ENCODE results near the gene IL17F.

IL17F gene

GRCh38 chr6:52244400-52244799, at the start of gene IL17F:
TSS of gene IL17F (minus strand) at chr6:52244500. CDS start at chr6:52244429, 71 bp downstream.
- no peak for DNase-seq

DNA sequence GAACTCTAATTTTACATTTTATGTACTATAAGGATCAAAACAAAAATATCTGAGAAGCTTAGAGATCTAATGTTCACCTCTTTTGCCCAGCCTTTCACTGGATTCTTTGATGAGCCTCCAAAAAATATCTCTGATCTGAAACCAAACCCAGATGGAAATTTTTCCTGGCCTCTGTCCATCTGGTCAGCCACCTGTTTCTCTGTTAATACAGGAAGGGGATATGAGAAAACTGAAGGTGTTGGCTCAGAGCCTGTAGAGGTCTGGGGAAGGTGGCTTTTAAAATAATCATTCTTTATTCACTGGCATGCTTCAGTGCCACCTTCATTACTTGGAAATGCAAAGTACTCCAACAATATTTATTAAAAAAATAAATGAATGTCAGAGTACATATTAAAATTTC, 48.8 kb upstream of the IL17F start:
- DNase-seq, result peak in 1 of 2 experiments; percentile 18

GRCh38 chr6:52288841-52289240, 44.5 kb upstream of the IL17F start:
- DNase-seq, result no peak

DNA sequence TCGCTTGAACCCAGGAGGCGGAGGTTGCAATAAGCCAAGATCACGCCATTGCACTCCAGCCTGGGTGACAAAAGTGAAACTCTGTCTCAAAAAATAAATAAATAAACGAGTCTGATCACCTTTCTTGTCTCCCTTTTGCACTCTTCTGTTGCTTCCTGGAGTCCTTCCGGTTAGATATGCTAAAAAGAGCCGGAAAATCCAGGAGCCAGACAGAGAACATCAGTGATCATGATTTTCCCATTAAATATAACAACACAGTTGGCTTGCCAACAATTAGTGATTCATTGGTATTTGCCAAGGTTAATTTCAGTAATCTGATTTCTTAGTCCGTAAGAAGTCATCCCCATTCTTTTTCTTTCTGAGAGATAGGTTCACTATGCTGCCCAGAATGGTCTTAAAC, 43.9 kb upstream of the IL17F start:
- DNase-seq, result no peak

- DNase-seq, result peak; percentile 68 to 69
Measured at GRCh38 chr6:52286798-52287432, 42.6 kb upstream of the IL17F start.

- DNase-seq, result peak in 1 of 2 experiments; percentile 27
Measured at GRCh38 chr6:52285177-52286068, 41.1 kb upstream of the IL17F start.

DNA sequence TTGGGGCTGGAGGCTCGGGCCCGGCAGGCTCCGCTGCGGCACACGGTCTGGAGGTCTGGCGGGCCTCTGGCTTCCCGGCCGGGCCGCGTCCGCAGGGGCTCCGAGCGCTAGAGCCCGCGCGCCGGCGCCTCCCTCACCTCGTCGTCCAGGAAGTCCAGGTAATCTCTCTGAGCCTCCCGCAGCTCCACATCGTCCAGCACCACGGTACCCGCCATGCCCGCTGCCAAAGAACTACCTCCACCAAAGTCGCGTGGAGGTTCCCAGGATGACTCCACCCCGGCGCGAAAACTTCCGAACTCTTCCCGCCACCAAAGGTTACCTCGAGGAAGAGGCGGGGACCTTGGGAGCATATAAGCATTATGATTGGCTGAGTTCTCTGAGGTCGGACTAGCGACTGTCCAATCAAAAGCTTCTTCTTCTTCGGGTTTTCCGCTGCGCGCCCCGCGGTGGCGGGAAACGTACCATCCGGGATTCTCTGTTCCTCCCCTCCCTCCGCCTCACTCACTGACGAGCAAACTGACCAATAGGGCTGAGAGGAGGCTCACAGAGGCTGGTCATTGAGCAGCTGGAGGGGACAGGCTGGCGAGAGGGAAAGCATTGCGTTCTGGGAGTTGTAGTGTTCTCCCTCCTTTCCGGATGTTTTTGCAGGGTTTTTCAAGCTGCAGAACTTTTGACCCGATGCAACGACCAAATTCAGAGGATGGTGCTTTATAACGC, 40.3 kb upstream of the IL17F start, which contains the start of gene MCM3:
TSS of gene MCM3 (minus strand) at position 283 of the 717 bp plus-strand sequence. CDS start at position 215, 68 bp downstream.
- peak; percentile 98 to 99 for DNase-seq

GRCh38 chr6:52284131-52284459, 39.8 kb upstream of the IL17F start:
- DNase-seq, result peak; percentile 25 to 59

DNA sequence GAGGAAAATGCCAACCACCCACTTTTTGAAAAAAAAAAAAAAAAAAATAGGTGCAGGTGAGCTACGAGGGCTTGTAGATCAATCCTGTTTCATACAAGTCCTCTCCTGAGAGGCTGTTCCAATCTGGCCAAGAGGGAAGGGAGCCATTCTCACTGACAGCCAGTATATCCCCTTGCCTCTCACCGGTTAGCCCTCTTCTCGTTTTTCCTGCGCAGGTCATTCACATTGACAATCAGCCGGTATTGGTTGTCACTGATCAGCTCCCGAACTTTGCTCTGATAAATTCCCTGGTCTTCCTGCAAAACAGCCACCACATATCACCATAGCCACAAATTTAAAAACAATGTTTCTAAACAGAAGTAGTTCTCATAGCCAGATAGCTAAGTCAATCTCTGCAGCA, 38.8 kb upstream of the IL17F start:
- DNase-seq, result no peak

- DNase-seq, result no peak
Measured at GRCh38 chr6:52276130-52276529, 31.8 kb upstream of the IL17F start.

GRCh38 chr6:52271852-52272460, 27.7 kb upstream of the IL17F start:
- DNase-seq, result no peak

GRCh38 chr6:52263709-52264540, 19.6 kb upstream of the IL17F start:
- peak; percentile 3 to 63 for DNase-seq

DNA sequence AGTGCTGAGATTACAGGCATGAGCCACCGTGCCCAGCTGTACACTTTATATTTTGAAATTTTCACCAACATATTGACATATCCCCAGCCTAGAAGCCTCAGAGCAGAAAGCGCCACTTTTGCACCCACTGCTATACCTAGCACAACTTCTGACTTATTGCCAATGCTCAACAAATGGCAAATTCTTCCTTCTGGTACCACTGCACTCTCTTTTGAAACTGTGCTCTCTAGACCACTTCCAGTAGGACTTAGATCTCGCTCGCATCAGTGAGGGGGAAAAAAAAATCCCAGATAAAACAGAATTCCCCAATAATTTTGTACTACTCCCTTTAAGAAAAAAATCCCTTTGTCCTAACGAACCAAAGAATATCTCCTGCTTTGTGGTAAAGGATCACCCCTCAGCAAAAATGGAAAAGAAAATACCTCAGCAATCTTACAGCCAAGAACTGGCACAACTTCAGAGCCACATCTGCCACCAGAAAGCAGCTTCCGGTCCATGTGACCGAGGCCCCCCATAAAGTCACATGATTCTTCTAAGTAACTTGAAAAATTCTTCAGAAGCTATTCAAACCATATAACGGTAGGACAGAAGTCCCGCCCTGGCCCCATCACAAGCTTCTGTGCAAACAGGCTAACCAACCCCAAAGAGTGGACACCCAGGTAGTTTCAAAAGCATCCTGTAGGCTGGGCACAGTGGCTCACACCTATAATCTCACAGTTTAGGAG, 18.5 kb upstream of the IL17F start:
- no peak for DNase-seq

- no peak for DNase-seq
Measured at GRCh38 chr6:52261229-52261628, 16.9 kb upstream of the IL17F start.

DNA sequence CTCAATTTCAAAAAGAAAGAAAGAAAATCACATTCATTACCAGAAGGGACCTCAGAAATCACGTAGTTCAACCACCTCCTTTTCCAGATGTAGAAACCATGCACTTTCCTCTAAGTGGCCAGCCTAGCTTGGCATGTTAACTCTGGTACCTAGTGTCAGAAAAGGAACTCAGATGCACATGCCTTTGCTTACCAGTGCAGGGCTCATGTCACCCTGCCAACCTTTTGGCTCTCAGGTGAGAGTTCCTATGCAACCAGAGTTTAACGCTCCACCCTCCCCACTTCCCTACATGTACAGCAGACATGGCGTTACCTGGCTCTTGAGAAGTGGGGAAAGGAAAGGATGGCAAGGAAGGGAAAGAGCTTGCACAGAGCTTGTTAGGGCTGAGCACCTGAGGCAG, 16.3 kb upstream of the IL17F start:
- no peak for DNase-seq

- DNase-seq, result no peak
Measured at GRCh38 chr6:52255434-52255833, 11.1 kb upstream of the IL17F start.

DNA sequence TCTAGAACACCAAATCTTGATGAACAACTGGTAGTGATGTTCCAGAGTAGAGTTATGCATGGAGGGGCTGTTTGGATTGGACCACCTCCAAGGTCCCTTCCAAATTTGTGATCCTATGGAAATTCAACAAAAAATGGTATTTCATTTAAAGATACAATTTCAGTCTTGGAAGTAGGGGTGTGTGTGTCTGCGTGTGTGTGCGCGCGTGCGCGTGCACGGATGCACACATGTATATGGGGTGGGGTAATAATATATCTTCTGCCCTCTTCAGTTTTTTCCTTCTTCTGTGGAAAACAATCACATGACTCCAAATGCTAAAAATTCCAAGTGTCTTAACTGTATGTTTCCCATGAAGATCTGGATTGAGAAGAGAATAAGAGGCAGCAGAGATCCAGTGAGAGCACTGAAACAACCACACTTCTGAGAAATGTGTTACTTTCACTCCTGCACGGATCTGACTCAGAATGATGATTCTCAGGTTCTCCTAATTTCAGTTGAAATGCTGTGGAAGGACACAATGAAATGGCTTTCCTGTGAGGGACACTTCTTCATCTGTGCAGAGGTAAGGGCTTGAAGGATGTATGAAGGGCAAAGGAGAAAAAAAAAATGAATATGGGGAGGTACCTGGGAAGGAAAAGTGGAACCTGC, 10.6 kb upstream of the IL17F start:
- no peak for DNase-seq

DNA sequence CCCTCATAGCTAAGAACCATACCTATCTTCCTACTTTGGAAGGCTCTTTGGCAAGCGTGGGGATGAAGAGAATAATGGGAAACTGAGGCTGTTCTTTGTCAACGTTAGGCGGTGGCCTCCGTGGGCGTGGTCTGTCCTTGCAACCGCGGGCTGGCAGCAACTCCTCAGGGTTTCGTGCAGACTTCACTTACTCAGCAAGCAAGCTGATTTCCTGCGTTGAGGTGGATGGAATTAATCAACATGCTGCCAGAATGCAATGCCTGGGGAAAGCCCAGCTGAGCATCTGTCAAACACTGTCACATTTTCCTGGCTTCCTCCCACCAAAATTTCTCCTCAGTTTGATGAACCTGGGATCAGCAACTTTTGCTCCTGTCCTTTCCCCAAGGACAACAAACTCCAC, 9.2 kb upstream of the IL17F start:
- no peak for DNase-seq

DNA sequence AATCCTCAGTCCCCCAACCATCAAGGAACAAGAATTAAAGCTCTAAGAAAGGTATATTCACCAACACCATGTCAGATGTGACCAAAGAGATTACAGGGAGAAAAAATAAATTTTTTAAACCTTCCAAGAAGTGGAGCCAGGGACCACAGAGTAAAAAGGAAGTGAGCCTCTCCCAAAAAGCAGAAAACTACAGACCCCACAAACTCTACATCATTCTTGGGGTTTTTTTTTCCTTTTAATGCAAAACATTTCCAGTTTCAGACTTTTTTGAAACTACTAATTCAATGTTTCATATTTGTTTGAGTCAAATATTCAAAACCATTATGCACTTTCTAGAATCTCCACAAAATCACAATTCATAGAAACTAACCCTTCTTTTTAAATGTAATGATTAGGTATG, 6.8 kb upstream of the IL17F start:
- DNase-seq, result no peak

DNA sequence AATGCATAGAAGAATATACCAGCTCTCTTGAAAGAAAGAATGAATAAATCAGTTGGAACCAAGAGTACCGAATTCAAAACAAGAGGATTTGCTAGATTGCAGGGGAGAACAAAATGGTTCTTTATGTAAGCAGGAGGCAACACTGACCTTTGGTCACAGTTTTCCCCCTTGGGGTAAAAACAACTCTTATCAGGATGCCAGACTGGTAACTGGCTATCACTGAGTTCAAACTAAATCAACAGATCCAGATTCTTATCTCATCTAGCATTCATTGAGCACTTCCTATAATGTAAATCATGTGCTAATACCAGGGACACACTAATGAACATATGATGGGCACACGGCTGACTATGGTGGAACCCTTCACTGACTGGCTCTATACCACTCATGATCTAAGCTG, 4.8 kb upstream of the IL17F start:
- DNase-seq, result no peak

GRCh38 chr6:52245425-52245824, 1.1 kb upstream of the IL17F start:
- no peak for DNase-seq

Data from NCI-H446 (cell line).